SKM-1 (cell line): ENCODE measurements around the gene MTARC2.
"Not testable (repeated sequence)": the region's sequence is repeated elsewhere in the genome, so short reads cannot be mapped to it uniquely, and the experiment has no call there.

Experiments
- DNase-seq: peaks from one replicate; lab custom pipeline; 2025; ENCODE audit not compliant: unreplicated experiment; lab: John Stamatoyannopoulos, UW

MTARC2 gene

DNA sequence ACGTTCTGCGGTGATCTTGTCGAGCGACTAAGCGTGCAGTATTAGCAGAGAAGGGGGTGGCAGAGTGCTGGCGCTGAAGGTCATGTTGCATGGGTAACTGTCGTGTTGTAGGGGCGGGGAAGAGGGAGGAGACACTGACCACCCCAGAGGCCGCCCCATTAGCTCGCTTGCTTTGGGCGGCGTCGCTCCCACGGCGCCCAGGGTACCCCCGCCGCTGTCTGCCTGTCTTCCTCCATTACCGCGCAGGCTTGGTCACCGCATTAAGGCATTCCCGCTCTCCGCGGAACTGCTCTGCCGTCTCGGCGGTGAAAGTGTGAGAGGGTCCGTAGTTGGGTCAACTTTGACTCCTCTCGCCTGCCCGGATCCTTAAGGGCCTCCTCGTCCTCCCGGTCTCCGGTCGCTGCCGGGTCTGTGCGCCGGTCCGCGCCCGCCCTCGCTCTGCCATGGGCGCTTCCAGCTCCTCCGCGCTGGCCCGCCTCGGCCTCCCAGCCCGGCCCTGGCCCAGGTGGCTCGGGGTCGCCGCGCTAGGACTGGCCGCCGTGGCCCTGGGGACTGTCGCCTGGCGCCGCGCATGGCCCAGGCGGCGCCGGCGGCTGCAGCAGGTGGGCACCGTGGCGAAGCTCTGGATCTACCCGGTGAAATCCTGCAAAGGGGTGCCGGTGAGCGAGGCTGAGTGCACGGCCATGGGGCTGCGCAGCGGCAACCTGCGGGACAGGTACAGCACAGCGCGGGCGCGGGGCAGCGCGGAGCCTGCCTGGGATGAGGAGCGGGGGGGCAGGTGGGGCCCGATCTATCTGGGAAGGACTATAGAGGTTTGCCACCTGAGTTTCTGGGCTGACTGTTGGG lies at the start of gene MTARC2:
Gene MTARC2, plus strand, starts transcription at position 234 of the 846 bp plus-strand sequence. Its CDS starts 210 bp downstream, at position 444.
- no peak for DNase-seq

GRCh38 chr1:220698607-220699016 lies 49.5 kb upstream of the MTARC2 start:
- DNase-seq: no peak

DNA sequence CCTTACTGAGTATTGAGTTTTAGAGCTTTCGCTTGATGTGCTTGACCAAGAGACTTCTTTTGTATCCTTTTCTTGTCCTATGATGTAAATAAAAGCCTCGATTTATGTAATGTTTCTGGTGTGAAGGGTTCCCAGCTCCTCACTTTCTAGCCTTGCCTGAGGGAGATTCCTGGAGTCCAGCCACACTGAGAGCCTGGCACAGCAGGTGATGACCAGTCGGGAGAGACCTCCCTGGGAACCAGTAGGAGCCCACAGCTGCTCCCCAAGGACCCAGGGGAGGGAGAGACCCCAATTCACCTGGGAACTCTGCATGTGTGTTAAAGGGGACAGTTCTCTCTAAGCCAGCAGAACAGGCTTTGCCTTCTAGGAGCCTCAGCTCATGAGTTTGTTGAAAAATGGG lies 49.1 kb upstream of the MTARC2 start:
- DNase-seq: no peak

- no peak for DNase-seq
Measured at GRCh38 chr1:220700556-220701179, 47.5 kb upstream of the MTARC2 start.

- no peak for DNase-seq
Measured at GRCh38 chr1:220701974-220702373, 46.1 kb upstream of the MTARC2 start.

- no peak for DNase-seq
Measured at GRCh38 chr1:220702733-220703270, 45.3 kb upstream of the MTARC2 start.

- peak; percentile 23 for DNase-seq
Measured at GRCh38 chr1:220703305-220703704, 44.8 kb upstream of the MTARC2 start.

DNA sequence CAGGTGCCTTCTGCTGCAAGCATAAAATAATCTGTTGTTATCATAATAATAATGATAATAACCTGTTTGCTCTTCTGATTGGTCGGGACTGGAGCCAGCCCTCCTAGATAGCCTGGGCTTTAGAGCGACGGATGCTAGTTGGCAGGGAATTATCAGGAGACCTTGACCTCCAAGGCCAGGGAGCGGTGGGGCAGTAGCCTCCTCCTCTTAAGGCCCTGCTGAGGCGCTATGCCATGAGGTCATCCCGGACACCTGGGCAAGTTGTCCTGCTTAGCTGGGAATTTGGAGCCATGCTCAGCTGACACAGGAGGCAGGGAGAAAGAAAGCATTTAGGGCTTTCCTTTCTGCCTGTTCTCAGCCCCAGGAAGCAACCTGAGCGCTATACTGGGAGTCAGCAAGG lies 42.3 kb upstream of the MTARC2 start:
- DNase-seq: no peak

DNA sequence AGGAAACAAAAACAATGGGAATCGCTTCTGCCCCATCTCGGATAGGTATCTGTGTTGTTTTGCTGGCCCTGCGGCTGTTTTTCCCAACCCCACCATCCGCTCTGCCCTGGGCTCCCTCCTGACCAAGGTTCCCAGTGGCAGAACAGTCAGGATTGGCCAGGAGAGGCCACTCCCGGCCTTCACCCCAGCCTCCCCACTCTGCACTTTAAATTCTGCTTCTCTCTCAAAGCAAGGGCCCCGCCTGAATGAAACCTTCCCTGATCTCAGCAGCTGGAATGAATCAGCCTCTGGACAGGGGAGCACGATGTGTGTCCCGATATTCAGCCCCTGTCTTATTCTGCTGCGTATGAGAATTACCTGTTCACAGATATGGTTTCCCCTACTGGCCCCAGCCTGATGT lies 41.6 kb upstream of the MTARC2 start:
- DNase-seq: no peak

DNA sequence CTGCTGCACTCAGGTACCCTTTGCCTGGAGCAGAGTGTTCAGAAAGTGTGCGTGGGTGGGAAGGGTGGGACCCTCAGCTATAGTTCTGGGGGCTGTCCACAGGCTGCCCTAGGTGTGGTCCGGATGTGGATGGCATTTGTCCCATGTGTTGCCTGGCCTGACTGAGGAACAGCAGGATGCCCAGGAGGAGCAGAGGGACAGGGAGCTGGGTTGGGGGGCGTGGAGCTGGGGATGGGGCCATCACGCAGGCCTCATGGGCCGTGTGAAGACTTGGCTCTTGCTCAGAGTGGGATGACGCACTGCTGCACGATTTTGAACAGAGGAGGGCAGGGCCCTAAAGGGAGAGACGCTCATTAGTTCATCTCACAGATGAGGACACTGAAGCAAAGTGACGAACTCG lies 41.0 kb upstream of the MTARC2 start:
- DNase-seq: no peak

DNA sequence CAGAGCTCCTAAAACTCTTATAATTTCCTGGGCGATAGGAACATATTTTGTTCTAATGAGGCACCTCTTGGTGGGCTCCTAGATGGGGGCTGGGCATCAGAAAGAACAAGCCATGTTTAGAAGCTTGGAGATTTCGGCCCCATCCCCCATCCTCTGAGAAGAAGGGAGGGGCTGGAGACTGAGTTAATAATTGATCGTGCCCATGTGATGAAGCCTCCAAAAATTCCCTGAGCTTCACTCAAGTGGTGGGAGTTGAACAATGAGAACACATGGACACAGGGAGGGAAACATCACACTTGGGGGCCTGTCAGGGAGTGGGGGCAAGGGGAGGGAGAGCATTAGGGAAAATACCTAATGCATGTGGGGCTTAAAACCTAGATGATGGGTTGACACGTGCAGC lies 39.9 kb upstream of the MTARC2 start:
- no peak for DNase-seq

DNA sequence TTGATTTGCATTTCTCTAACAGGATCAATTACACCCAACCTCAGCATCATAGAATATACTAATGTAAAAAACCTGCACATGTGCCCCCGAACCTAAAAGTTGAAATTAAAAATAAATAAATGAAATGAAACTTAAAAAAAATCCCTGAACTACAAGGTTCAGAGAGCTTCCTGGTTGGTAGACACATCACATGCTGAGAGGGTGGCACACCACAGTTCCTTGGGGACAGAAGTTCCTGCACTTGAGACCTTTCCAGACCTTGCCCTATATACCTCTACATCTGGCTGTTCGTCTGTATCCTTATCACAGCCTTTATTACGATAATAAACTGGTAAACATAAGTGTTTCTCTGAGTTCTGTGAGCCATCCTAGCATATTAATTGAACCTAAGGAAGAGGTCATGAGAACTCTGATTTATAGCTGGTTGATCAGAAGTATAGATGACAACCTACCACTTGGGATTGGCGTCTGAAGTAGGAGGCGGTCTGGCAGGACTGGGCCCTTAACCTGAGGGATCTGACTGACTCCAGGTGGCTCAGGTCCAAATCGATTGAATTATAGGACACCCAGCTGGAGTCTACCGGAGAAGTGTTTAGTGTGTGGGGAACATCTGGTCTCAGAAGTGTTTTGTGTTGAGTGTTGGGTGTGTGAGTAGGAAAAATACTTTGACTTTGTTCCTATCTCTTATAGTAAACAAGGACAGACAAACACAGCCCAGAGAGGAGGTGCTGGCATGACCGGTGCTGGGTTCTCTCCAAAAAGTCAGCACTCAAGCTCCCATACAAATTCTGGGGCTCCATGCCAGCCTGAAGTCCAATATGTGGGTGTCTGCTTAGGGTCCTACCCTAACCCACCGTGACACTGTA lies 39.0 kb upstream of the MTARC2 start:
- no peak for DNase-seq

DNA sequence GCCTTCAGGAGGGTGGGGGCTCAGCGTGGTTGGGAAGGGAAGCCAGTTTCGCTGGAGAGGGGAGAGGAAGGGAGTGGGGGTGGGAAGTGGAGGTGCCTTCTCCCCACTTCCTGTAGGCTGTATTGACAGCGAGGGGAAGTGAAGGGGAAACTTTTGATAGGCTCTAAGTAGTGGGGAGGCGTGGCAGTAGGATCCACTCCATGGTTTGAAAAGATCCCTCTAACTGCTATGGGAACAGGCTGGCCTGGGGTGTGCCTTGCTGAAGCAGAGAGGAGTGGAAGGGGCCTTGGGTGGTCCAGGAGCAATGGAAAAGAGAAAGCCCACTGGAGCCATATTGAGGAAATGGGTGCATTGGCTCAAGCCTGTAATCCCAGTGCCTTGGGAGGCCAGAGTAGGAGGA lies 37.8 kb upstream of the MTARC2 start:
- no peak for DNase-seq

DNA sequence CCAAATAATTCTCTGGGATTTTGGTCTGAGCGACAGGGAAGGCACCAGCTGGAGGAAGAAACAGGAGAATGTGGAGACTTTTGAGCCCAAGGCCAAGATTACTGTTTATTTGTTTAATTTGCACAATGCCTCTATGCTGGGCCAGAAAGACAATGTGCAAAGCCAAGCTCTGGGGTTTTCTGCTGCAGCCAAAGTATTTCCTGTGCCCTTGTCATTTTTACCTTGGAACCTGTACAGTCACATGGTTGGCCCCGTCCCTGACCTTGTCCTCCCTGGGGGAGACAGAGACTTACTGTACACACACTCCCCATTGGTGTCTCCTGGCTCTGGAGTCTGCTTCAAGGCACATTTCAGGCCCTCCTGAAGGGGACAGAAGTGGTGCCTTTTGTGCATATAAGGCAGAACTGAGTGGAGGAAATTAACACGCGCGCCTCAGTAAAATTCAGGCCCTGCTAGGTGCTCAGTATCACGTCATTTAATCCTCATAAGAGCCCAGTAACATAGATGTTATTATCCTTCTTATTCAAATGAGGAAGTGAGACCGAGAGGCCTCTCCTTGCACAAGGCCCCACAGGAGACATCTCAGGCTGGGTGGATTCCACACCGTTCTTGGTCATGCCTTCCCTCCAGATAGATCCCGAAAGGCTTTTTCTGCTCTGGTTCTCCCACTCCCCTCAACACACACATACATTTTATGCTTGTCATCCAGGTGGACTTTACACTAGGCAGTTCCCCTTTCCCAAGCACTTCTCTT lies 36.9 kb upstream of the MTARC2 start:
- peak; percentile 81 for DNase-seq

DNA sequence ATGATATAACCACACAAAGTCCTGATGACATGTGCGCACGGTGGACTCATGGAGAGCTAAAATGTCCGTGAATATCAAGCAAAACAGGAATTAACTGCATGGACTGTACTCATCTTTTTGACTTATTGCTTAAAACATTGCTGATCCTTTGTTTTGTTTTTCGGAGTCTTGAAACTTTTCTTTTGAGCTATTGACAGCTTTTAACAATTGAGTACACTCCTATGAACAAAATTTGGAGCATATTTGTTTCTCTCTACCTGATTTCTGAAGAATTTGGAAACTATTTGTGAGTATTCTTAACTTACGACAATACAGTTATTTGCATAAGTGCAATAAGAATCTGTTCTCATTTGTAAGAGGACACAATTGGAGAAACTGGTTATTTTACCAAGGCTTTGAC lies 32.1 kb upstream of the MTARC2 start:
- DNase-seq: not testable (repeated sequence)

GRCh38 chr1:220717800-220718640 lies 30.1 kb upstream of the MTARC2 start:
- DNase-seq: peak; percentile 59

- not testable (repeated sequence) for DNase-seq
Measured at GRCh38 chr1:220721266-220721665, 26.9 kb upstream of the MTARC2 start.

- no peak for DNase-seq
Measured at GRCh38 chr1:220726634-220727033, 21.5 kb upstream of the MTARC2 start.

- DNase-seq: no peak
Measured at GRCh38 chr1:220727519-220727918, 20.6 kb upstream of the MTARC2 start.

DNA sequence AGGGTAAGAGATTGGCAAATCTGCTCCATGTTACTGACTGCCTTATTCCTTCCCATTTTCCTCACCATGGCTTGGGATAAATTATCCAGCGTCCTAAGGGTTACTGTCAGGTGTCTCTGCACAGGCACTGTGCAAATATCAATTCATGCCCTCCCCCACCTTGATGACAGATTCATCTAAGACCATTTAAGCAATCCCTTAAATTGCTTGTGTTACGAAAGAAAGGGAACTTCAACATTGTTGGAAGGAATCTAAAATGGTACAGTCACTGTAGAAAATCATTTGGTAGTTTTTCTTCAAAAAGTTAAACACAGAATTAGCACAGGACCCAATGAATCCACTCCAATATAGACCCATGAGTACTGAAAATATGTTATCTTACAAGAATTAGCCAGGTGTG lies 17.6 kb upstream of the MTARC2 start:
- no peak for DNase-seq
